Hypothalamus (tissue), 51 donors: ENCODE data around the gene RCBTB2.
A peak's percentile ranks its signal among the peaks of the same experiment; 100 is the strongest.

Source experiments
- DNase-seq, 51 donors: peaks; one replicate each; lab custom pipeline; 2025; lab: John Stamatoyannopoulos, UW

The RCBTB2 gene

GRCh38 chr13:48501705-48502104 is 31.2 kb downstream of the RCBTB2 start:
- DNase-seq = no peak

- peak in 1 of 51 donors; percentile 70 for DNase-seq
Measured at GRCh38 chr13:48500652-48501197, 32.2 kb downstream of the RCBTB2 start.

GRCh38 chr13:48497669-48498068 is 35.2 kb downstream of the RCBTB2 start:
- DNase-seq = peak in 1 of 51 donors; percentile 7

- DNase-seq = no peak
Measured at GRCh38 chr13:48496271-48497161, 36.4 kb downstream of the RCBTB2 start.

GRCh38 chr13:48494874-48495273 is 38.0 kb downstream of the RCBTB2 start:
- DNase-seq = no peak

- DNase-seq = peak in 2 of 51 donors; percentile 19 to 39
Measured at GRCh38 chr13:48493851-48494250, 39.0 kb downstream of the RCBTB2 start.

- peak in 2 of 51 donors; percentile 50 to 55 for DNase-seq
Measured at GRCh38 chr13:48493066-48493765, 39.7 kb downstream of the RCBTB2 start.

- peak in 32 of 51 donors; percentile 3 to 72 (median 34) for DNase-seq
Measured at GRCh38 chr13:48492470-48493065, 40.3 kb downstream of the RCBTB2 start.

GRCh38 chr13:48492096-48492440 is 40.8 kb downstream of the RCBTB2 start:
- DNase-seq = peak in 1 of 51 donors; percentile 30

GRCh38 chr13:48491423-48492095 is 41.3 kb downstream of the RCBTB2 start:
- DNase-seq = no peak

GRCh38 chr13:48490241-48490640 is 42.6 kb downstream of the RCBTB2 start:
- no peak for DNase-seq

GRCh38 chr13:48489666-48490065 is 43.2 kb downstream of the RCBTB2 start:
- DNase-seq = no peak

GRCh38 chr13:48488995-48489394 is 43.9 kb downstream of the RCBTB2 start:
- no peak for DNase-seq

GRCh38 chr13:48487968-48488367 is 44.9 kb downstream of the RCBTB2 start:
- DNase-seq = no peak

- DNase-seq = no peak
Measured at GRCh38 chr13:48486836-48487235, 46.0 kb downstream of the RCBTB2 start.

GRCh38 chr13:48486362-48486761 is 46.5 kb downstream of the RCBTB2 start:
- no peak for DNase-seq

- no peak for DNase-seq
Measured at GRCh38 chr13:48485432-48485831, 47.4 kb downstream of the RCBTB2 start.

GRCh38 chr13:48483575-48483974 is 49.3 kb downstream of the RCBTB2 start:
- DNase-seq = no peak

- no peak for DNase-seq
Measured at GRCh38 chr13:48478391-48478790, 54.5 kb downstream of the RCBTB2 start.

GRCh38 chr13:48477191-48477855 is 55.6 kb downstream of the RCBTB2 start:
- DNase-seq = no peak
